IPS-18c (cell line): ENCODE measurements around the gene UBE3B.

ENCODE experiments used
- H3K4me3 ChIP-seq: 2 replicates; pipeline ENCODE4 v1.7.0; 2013; ENCODE audit warnings: low read depth, mild to moderate bottlenecking, low read length, moderate library complexity; ENCODE audit not compliant: insufficient read depth
- H3K9me3 ChIP-seq: one replicate; pipeline ENCODE4 v1.6.1; 2013; ENCODE audit warnings: mild to moderate bottlenecking, low read length, moderate library complexity; ENCODE audit not compliant: control insufficient read depth, insufficient read depth

UBE3B gene

DNA sequence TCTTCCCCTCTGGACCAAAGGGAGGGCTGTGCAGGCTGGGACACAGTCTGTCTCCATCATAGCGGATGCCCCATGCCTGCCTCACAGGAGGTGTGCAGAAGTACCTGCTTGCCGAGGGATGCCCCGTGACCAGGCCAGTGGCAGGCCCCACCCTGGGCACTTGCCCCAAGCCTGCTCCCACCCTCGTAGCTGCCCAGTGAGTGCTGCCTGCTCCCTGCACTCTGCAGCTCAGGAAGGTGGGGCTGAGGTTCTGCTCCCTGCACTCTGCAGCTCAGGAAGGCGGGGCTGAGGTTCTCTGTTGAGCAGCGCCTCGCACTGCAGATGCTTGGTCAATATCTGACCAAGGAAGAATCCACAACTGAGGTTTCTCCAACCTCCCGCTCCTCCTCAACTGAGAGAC, 89.0 kb downstream of the UBE3B start:
- H3K9me3 ChIP-seq = no peaks in the 10 kb centered on the region
- no peak overlapping the region for H3K4me3 ChIP-seq

- Histone ChIP-seq H3K4me3 (no peak overlapping the region), H3K9me3 (no peaks in the 10 kb centered on the region)
Observed at GRCh38 chr12:109567296-109567695, 89.9 kb downstream of the UBE3B start.

- H3K4me3 ChIP-seq = no peak overlapping the region
- H3K9me3 ChIP-seq = no peaks in the 10 kb centered on the region
Observed at GRCh38 chr12:109567967-109568366, 90.5 kb downstream of the UBE3B start.

GRCh38 chr12:109568486-109568885, 91.1 kb downstream of the UBE3B start:
- no peaks in the 10 kb centered on the region for H3K9me3 ChIP-seq
- H3K4me3 ChIP-seq = no peak overlapping the region

GRCh38 chr12:109571773-109572505, 94.5 kb downstream of the UBE3B start:
- Histone ChIP-seq H3K4me3 (no peak overlapping the region), H3K9me3 (no peaks in the 10 kb centered on the region)

GRCh38 chr12:109572506-109572845, 95.0 kb downstream of the UBE3B start:
- peak overlapping the region; percentile 68; the same call in 1 of the 2 replicates for H3K4me3 ChIP-seq
- H3K9me3 ChIP-seq = no peaks in the 10 kb centered on the region

- no peaks in the 10 kb centered on the region for H3K9me3 ChIP-seq
Observed at GRCh38 chr12:109573029-109573913, 95.8 kb downstream of the UBE3B start, which contains the start of the genes MMAB and MVK. Gene MMAB, minus strand, starts transcription at chr12:109573504. Its CDS starts 24 bp downstream, at chr12:109573480. Gene MVK, plus strand, starts transcription at chr12:109573794. Its CDS starts 1,029 bp downstream, at chr12:109574823.

DNA sequence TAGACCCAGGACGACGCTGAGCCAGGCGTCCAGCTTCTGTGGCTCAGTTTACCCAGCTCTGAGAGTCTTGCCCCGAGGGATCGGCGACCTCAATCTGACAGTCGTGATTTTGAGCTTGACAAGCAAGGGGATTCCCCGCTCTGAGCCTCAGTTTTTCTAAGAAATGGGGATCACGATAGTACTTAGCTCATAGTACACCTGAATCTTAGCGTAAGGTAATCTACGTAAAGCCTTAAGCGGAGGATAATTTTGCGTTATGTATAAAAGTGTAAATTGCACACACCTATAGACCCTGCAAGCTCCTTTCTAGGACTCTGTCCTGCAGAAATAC, 96.4 kb downstream of the UBE3B start:
- H3K9me3 ChIP-seq = no peaks in the 10 kb centered on the region

More at GRCh38 chr12:109573029-109573913, 95.8 kb downstream of the UBE3B start, which contains the start of the genes MMAB and MVK:
- H3K4me3 ChIP-seq = peak within 1 kb of the TSS; percentile 77

DNA sequence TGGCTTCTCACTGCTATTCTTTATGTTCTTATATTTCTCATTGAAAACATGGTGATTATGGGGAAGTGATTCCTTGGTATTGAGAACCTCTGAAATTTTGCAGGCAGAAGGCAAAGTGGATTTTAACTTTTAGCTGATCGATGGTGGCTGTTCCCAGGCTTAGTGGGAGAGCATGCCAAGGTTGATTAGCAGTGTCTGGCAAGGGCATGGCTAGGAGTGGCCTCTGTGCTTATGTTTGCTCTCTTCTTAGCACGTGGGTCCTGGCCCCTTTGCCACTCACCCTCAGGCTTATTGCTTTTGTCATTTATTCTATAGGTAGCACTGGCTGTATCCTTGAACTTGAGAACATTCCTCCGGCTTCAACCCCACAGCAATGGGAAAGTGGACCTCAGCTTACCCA, 98.2 kb downstream of the UBE3B start:
- Histone ChIP-seq H3K9me3 (no peaks in the 10 kb centered on the region), H3K4me3 (no peak overlapping the region)

More for the DNA sequence above, 96.4 kb downstream of the UBE3B start:
- peak overlapping the region; percentile 77 for H3K4me3 ChIP-seq

GRCh38 chr12:109577311-109577710, 99.9 kb downstream of the UBE3B start:
- Histone ChIP-seq H3K9me3 (no peaks in the 10 kb centered on the region), H3K4me3 (no peak overlapping the region)

GRCh38 chr12:109578330-109578927, 101.0 kb downstream of the UBE3B start:
- Histone ChIP-seq H3K4me3 (no peak overlapping the region), H3K9me3 (no peaks in the 10 kb centered on the region)

DNA sequence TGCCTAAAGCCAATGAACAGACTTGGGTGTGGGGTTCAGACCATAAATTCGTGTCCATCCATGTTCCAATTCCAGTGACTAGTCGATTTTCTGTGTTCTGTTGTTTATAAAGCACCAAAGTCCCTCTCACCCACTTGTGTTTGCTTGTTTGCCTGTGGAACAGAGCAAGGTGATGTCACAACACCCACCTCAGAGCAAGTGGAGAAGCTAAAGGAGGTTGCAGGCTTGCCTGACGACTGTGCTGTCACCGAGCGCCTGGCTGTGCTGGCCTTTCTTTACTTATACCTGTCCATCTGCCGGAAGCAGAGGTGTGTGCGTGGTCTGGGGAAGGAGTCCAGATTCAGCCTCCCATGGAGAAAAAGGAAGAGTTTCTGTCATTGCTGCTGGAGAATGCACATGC, 102.2 kb downstream of the UBE3B start:
- no peak overlapping the region for H3K4me3 ChIP-seq
- no peaks in the 10 kb centered on the region for H3K9me3 ChIP-seq

DNA sequence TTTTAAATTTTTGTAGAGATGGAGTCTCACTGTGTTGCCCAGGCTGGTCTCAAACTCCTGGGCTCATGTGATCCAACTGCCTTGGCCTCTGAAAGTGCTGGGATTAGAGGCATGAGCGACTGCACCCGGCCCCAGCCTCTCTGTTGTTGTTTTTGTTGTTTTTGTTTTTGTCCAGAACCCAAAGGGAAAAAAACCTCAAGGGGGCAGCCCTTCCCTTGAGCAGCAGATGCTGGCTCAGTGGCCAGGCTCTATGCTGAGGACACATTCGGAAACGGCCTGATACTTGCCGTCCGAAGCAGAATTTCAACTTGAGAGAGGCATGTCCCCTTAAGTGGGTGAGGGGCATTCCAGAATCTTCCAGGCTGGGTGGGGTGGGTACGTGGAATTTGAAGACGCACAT, 102.8 kb downstream of the UBE3B start:
- Histone ChIP-seq H3K9me3 (no peaks in the 10 kb centered on the region), H3K4me3 (no peak overlapping the region)

- Histone ChIP-seq H3K9me3 (no peaks in the 10 kb centered on the region), H3K4me3 (no peak overlapping the region)
Observed at GRCh38 chr12:109580684-109581333, 103.4 kb downstream of the UBE3B start.

DNA sequence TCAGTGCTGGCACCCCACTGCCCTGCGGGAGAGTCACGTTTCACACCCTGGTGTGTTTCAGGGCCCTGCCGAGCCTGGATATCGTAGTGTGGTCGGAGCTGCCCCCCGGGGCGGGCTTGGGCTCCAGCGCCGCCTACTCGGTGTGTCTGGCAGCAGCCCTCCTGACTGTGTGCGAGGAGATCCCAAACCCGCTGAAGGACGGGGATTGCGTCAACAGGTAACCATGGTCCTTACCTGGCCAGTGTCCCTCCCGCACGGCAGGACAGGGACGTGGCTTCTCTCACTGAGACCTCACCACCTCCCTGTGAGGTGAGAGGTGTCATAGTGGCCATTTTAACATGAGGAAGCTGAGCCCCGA, 103.9 kb downstream of the UBE3B start:
- Histone ChIP-seq H3K9me3 (no peaks in the 10 kb centered on the region), H3K4me3 (no peak overlapping the region)

- H3K4me3 ChIP-seq = no peak overlapping the region
- no peaks in the 10 kb centered on the region for H3K9me3 ChIP-seq
Observed at GRCh38 chr12:109581856-109582255, 104.4 kb downstream of the UBE3B start.

DNA sequence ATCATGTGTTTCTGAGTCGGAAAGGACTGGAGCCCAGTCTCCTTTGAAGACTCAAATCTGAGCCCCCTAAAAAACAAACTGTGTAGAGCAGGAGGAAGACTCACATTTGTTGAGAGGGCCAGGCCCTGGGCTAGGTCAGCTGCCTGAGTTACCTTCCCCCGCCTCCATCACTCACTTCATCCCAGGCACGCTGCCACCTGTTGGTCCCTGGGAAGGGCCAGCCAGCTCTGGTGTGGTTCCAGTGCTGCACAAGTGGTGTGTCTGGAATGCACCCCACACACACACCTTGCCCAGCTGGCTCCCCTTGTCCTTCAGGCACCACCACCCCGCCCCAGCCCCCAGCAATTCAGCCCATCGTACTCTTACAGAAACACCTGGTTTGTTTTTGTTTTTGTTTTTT, 105.2 kb downstream of the UBE3B start:
- H3K4me3 ChIP-seq = no peak overlapping the region

More for the DNA sequence above, 105.2 kb downstream of the UBE3B start:
- H3K9me3 ChIP-seq = no peaks in the 10 kb centered on the region
